Liver (tissue), 3 donors: ENCODE measurements around the gene TWIST1.

Experiments
- EGR1 ChIP-seq, 2 donors: IDR thresholded peaks; 2 replicates each; pipeline ENCODE4 v1.6.1; 2016 to 2018; ENCODE audit warnings: antibody characterized with exemption in 2 of 2, low read depth in 2 of 2
- FOXA1 ChIP-seq: IDR thresholded peaks from 2 replicates; pipeline ENCODE4 v1.6.1; 2016; ENCODE audit warnings: antibody characterized with exemption
- GABPA ChIP-seq, 2 donors: IDR thresholded peaks in 1 of 2; conservative IDR thresholded peaks in 1 of 2; 2 replicates each; pipeline ENCODE4 v1.6.1; 2016; ENCODE audit warnings: antibody characterized with exemption in 2 of 2, mild to moderate bottlenecking in 1 of 2, moderate library complexity in 1 of 2
- HNF4G ChIP-seq: IDR thresholded peaks from 2 replicates; pipeline ENCODE4 v1.6.1; 2016; ENCODE audit warnings: antibody characterized with exemption
- JUND ChIP-seq, 2 donors: IDR thresholded peaks; 2 replicates each; pipeline ENCODE4 v1.6.1; 2016; ENCODE audit warnings: antibody characterized with exemption in 2 of 2
- NR2F2 ChIP-seq: IDR thresholded peaks from 2 replicates; pipeline ENCODE4 v1.6.1; 2016; ENCODE audit warnings: antibody characterized with exemption
- RAD21 ChIP-seq, 2 donors: IDR thresholded peaks; 2 replicates each; pipeline ENCODE4 v1.6.1; 2016; ENCODE audit warnings: antibody characterized with exemption in 2 of 2, mild to moderate bottlenecking in 2 of 2
- RXRA ChIP-seq, 2 donors: IDR thresholded peaks; 2 replicates each; pipeline ENCODE4 v1.6.1; 2017 to 2018; ENCODE audit warnings: antibody characterized with exemption in 2 of 2, mild to moderate bottlenecking in 1 of 2
- TAF1 ChIP-seq: conservative IDR thresholded peaks from 2 replicates; pipeline ENCODE4 v1.6.1; 2016; ENCODE audit warnings: antibody characterized with exemption, mild to moderate bottlenecking
- YY1 ChIP-seq: IDR thresholded peaks from 2 replicates; pipeline ENCODE4 v1.6.1; 2016; ENCODE audit warnings: antibody characterized with exemption, mild to moderate bottlenecking
- TF ChIP-seq, protein P1 (sequence below): fragments of 150-350 bp; IDR thresholded peaks from 2 replicates; pipeline ENCODE4 v1.5.1; 2017; ENCODE audit warnings: improper control_type of control experiment, low read depth, low read length; ENCODE audit not compliant: missing input control
- TF ChIP-seq, protein P2 (sequence below): IDR thresholded peaks from 2 replicates; pipeline ENCODE4 v1.6.1; 2016; ENCODE audit warnings: antibody characterized with exemption
- TF ChIP-seq, protein P3 (sequence below): IDR thresholded peaks from 2 replicates; pipeline ENCODE4 v1.6.1; 2016; ENCODE audit warnings: antibody characterized with exemption
- TF ChIP-seq, protein P4 (sequence below): IDR thresholded peaks from 2 replicates; pipeline ENCODE4 v1.6.1; 2016; ENCODE audit warnings: antibody characterized with exemption
- donor health status: healthy.
- donor health status: healthy.

DNA sequence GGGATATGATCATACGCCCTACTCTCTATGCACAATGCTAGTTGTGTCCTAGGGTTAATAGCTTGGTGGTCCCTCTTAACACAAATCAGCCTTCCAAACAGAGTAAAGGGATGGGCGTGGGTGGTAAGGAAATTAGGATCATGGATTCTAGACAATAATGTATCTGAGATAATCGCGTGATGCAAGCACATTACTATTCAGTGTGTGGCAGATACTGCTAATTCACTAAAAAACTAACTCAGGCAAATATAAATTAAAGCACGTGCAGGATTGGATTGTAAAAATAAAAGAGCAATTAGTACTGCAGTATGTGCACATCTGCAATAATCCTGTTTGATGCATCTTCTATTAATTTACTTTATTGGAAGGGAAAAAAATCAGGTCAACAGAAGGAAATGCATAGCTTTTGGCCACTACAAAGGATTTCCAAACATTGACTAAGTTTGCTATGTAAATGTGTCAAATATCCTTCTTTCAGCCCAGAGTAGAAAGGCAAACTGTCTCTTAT is 22.0 kb downstream of the TWIST1 start:
- no peak for TF ChIP-seq FOXA1
- no peak for TF ChIP-seq EGR1 (IDR thresholded peaks at IDR 0.05; ENCODE audit: low read depth in 2 of 2)
- TF ChIP-seq, protein P1, sequence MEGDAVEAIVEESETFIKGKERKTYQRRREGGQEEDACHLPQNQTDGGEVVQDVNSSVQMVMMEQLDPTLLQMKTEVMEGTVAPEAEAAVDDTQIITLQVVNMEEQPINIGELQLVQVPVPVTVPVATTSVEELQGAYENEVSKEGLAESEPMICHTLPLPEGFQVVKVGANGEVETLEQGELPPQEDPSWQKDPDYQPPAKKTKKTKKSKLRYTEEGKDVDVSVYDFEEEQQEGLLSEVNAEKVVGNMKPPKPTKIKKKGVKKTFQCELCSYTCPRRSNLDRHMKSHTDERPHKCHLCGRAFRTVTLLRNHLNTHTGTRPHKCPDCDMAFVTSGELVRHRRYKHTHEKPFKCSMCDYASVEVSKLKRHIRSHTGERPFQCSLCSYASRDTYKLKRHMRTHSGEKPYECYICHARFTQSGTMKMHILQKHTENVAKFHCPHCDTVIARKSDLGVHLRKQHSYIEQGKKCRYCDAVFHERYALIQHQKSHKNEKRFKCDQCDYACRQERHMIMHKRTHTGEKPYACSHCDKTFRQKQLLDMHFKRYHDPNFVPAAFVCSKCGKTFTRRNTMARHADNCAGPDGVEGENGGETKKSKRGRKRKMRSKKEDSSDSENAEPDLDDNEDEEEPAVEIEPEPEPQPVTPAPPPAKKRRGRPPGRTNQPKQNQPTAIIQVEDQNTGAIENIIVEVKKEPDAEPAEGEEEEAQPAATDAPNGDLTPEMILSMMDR: no peak
- no peak for TF ChIP-seq GABPA (IDR thresholded peaks at IDR 0.05 in 1 of 2, conservative IDR thresholded peaks at IDR 0.05 in 1 of 2)
- no peak for TF ChIP-seq HNF4G
- TF ChIP-seq, protein P2, sequence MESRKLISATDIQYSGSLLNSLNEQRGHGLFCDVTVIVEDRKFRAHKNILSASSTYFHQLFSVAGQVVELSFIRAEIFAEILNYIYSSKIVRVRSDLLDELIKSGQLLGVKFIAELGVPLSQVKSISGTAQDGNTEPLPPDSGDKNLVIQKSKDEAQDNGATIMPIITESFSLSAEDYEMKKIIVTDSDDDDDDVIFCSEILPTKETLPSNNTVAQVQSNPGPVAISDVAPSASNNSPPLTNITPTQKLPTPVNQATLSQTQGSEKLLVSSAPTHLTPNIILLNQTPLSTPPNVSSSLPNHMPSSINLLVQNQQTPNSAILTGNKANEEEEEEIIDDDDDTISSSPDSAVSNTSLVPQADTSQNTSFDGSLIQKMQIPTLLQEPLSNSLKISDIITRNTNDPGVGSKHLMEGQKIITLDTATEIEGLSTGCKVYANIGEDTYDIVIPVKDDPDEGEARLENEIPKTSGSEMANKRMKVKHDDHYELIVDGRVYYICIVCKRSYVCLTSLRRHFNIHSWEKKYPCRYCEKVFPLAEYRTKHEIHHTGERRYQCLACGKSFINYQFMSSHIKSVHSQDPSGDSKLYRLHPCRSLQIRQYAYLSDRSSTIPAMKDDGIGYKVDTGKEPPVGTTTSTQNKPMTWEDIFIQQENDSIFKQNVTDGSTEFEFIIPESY: no peak
- TF ChIP-seq JUND (IDR thresholded peaks at IDR 0.05): no peak
- no peak for TF ChIP-seq RAD21 (IDR thresholded peaks at IDR 0.05)
- no peak for TF ChIP-seq YY1
- TF ChIP-seq, protein P3, sequence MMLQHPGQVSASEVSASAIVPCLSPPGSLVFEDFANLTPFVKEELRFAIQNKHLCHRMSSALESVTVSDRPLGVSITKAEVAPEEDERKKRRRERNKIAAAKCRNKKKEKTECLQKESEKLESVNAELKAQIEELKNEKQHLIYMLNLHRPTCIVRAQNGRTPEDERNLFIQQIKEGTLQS: no peak
- TF ChIP-seq, protein P4, sequence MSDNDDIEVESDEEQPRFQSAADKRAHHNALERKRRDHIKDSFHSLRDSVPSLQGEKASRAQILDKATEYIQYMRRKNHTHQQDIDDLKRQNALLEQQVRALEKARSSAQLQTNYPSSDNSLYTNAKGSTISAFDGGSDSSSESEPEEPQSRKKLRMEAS: no peak
- TF ChIP-seq TAF1: no peak
- no peak for TF ChIP-seq NR2F2
- TF ChIP-seq RXRA (IDR thresholded peaks at IDR 0.05): no peak
